Left ventricle myocardium inferior (tissue), 1 donor: ENCODE results near the gene BCAS4. TPM values are rescaled to one million over a fixed set of nuclear protein-coding genes. Genes with fewer than 3 reads are reported as not detected.

Experiments
- DNase-seq: peaks from one replicate; pipeline ENCODE4 v3.0.0-alpha.2; 2020
- H3K27ac ChIP-seq: fragments of 200-600 bp; replicated peaks from 2 replicates; pipeline ENCODE4 v1.8.0; 2021
- H3K27me3 ChIP-seq: fragments of 200-600 bp; 2 replicates; pipeline ENCODE4 v1.8.0; 2021; ENCODE audit warnings: low read depth
- H3K36me3 ChIP-seq: fragments of 200-600 bp; 2 replicates; pipeline ENCODE4 v1.8.0; 2021
- H3K4me1 ChIP-seq: fragments of 200-600 bp; 2 replicates; pipeline ENCODE4 v1.8.0; 2021
- H3K4me3 ChIP-seq: fragments of 200-600 bp; 2 replicates; pipeline ENCODE4 v1.8.0; 2021; ENCODE audit warnings: mild to moderate bottlenecking, moderate library complexity
- H3K9me3 ChIP-seq: fragments of 200-600 bp; replicated peaks from 2 replicates; pipeline ENCODE4 v1.8.0; 2021
- CTCF ChIP-seq: fragments of 200-600 bp; IDR thresholded peaks from 2 replicates; pipeline ENCODE4 v1.8.0; 2021; ENCODE audit warnings: antibody characterized with exemption, mild to moderate bottlenecking, borderline replicate concordance
- intact Hi-C: fragments of 100-400 bp; cut with micrococcal nuclease; formaldehyde crosslinking; loops from one replicate; pipeline ENCODE4 v1.11.0; 2022
- total RNA-seq: library from RNA; stranded (reverse); fragmentation: NEBNext Ultra II Directional; extraction: Animal tissue kit (Norgen Biotek cat#: 25700); gene quantifications from one replicate; pipeline ENCODE4 v1.2.1, GENCODE V29; 2021
- donor health status: DM: no; HTN: yes; CAD: no; lungs with severe emphysema.

BCAS4 gene
- total RNA-seq, 1 donor from 2014 or later = 2.1 TPM

GRCh38 chr20:50844430-50845100 is 49.7 kb downstream of the BCAS4 start:
- no peaks in the 10 kb centered on the region for H3K27me3 ChIP-seq
- intact Hi-C loops = no loop called here
- no peaks in the 10 kb centered on the region for H3K9me3 ChIP-seq
- TF ChIP-seq CTCF = no peak
- peaks cover 14% of the 10 kb centered on the region for H3K4me1 ChIP-seq
- H3K27ac ChIP-seq = no peak overlapping the region
- H3K4me3 ChIP-seq = no peak overlapping the region
- no peaks in the 10 kb centered on the region for H3K36me3 ChIP-seq
- no peak for DNase-seq

- H3K36me3 ChIP-seq = no peaks in the 10 kb centered on the region
- no peak overlapping the region for H3K4me3 ChIP-seq
- TF ChIP-seq CTCF = no peak
- DNase-seq = no peak
- no peak overlapping the region for H3K27ac ChIP-seq
- H3K9me3 ChIP-seq = no peaks in the 10 kb centered on the region
- no peaks in the 10 kb centered on the region for H3K27me3 ChIP-seq
- H3K4me1 ChIP-seq = peaks cover 14% of the 10 kb centered on the region
- intact Hi-C loops = no loop called here
Observed at GRCh38 chr20:50845566-50846215, 50.8 kb downstream of the BCAS4 start.

- Histone ChIP-seq H3K36me3 (no peaks in the 10 kb centered on the region), H3K27me3 (no peaks in the 10 kb centered on the region), H3K9me3 (no peaks in the 10 kb centered on the region), H3K27ac (peak overlapping the region; percentile 48), H3K4me3 (peak overlapping the region; percentile 27), H3K4me1 (peaks cover 14% of the 10 kb centered on the region)
- TF ChIP-seq CTCF = no peak
- intact Hi-C loops = no loop called here
- DNase-seq = no peak
Observed at GRCh38 chr20:50848341-50848808, 53.5 kb downstream of the BCAS4 start.

GRCh38 chr20:50848846-50849673 is 54.2 kb downstream of the BCAS4 start:
- peak overlapping the region; percentile 48 for H3K27ac ChIP-seq
- H3K9me3 ChIP-seq = no peaks in the 10 kb centered on the region
- peak overlapping the region; percentile 27 for H3K4me3 ChIP-seq
- H3K27me3 ChIP-seq = peaks cover under 1% of the 10 kb centered on the region
- H3K4me1 ChIP-seq = peaks cover 14% of the 10 kb centered on the region
- intact Hi-C loops = no loop called here
- no peak for DNase-seq
- H3K36me3 ChIP-seq = no peaks in the 10 kb centered on the region
- no peak for TF ChIP-seq CTCF

- intact Hi-C loops = no loop called here
- Histone ChIP-seq H3K4me1 (peaks cover 14% of the 10 kb centered on the region), H3K9me3 (no peaks in the 10 kb centered on the region), H3K4me3 (no peak overlapping the region), H3K27me3 (peaks cover 11% of the 10 kb centered on the region), H3K36me3 (no peaks in the 10 kb centered on the region), H3K27ac (no peak overlapping the region)
- DNase-seq = no peak
- no peak for TF ChIP-seq CTCF
Observed at GRCh38 chr20:50850721-50851286, 55.9 kb downstream of the BCAS4 start.
